Keratinocyte (primary cell): Measurements from ENCODE around the gene ATP6V0D1. TPM values are rescaled to one million over a fixed set of nuclear protein-coding genes. Genes with fewer than 3 reads are reported as not detected.

Experiments
- DNase-seq: peaks from one replicate; pipeline ENCODE4 v3.0.0-alpha.2; 2011; ENCODE audit warnings: low read depth, missing footprints, low spot score
- FAIRE-seq: peaks from 2 replicates; lab custom pipeline; 2011; peaks lifted over from hg19 to GRCh38; lab: Jason Lieb, UNC
- H2AFZ ChIP-seq: 2 replicates; pipeline ENCODE4 v1.6.0; 2012; ENCODE audit warnings: low read length, control low read depth, inconsistent platforms; ENCODE audit not compliant: control insufficient read depth
- H3K27ac ChIP-seq: 2 replicates; pipeline ENCODE4 v1.5.1; 2011; ENCODE audit warnings: low read length; ENCODE audit not compliant: control insufficient read depth, insufficient read depth
- H3K27me3 ChIP-seq: 3 replicates; pipeline ENCODE4 v1.6.0; 2011; ENCODE audit warnings: low read length; ENCODE audit not compliant: control insufficient read depth, insufficient read depth; ENCODE audit errors: extremely low read depth
- H3K36me3 ChIP-seq, 2 experiments: 2 replicates in 1 of 2; 3 replicates in 1 of 2; pipeline ENCODE4 v1.5.1; 2011; ENCODE audit warnings: low read length in 2 of 2, mild to moderate bottlenecking in 1 of 2; ENCODE audit not compliant: control insufficient read depth in 2 of 2, insufficient read depth in 2 of 2; ENCODE audit errors: extremely low read depth in 1 of 2
- H3K4me1 ChIP-seq: 3 replicates; pipeline ENCODE4 v1.5.1; 2011; ENCODE audit warnings: low read length; ENCODE audit not compliant: control insufficient read depth, insufficient read depth; ENCODE audit errors: extremely low read depth
- H3K4me2 ChIP-seq: 3 replicates; pipeline ENCODE4 v1.6.0; 2011; ENCODE audit warnings: low read depth, low read length; ENCODE audit not compliant: control insufficient read depth, insufficient read depth; ENCODE audit errors: extremely low read depth
- H3K4me3 ChIP-seq, 3 experiments: fragments of 200-600 bp in 1 of 3; sonication (generic) in 1 of 3; 2 replicates in 2 of 3; 3 replicates in 1 of 3; pipeline ENCODE4 v1.5.1; 2011 to 2016; ENCODE audit warnings: low read length in 3 of 3, mild to moderate bottlenecking in 3 of 3, control low read depth in 2 of 3, inconsistent platforms in 1 of 3, low read depth in 1 of 3, mixed read lengths in 1 of 3, mixed run types in 1 of 3, moderate library complexity in 1 of 3; ENCODE audit not compliant: control insufficient read depth in 2 of 3, insufficient read depth in 2 of 3; ENCODE audit errors: extremely low read depth in 1 of 3
- H3K79me2 ChIP-seq: 2 replicates; pipeline ENCODE4 v1.6.0; 2012; ENCODE audit warnings: low read length; ENCODE audit not compliant: control insufficient read depth, insufficient read depth
- H3K9ac ChIP-seq: 3 replicates; pipeline ENCODE4 v1.6.0; 2011; ENCODE audit warnings: low read length; ENCODE audit not compliant: control insufficient read depth, insufficient read depth; ENCODE audit errors: extremely low read depth
- H3K9me1 ChIP-seq: 3 replicates; pipeline ENCODE4 v1.6.0; 2011; ENCODE audit warnings: low read length; ENCODE audit not compliant: control insufficient read depth, insufficient read depth; ENCODE audit errors: extremely low read depth
- H3K9me3 ChIP-seq: 2 replicates; pipeline ENCODE4 v1.5.1; 2012; ENCODE audit warnings: low read depth, low read length; ENCODE audit not compliant: control insufficient read depth
- H4K20me1 ChIP-seq: 3 replicates; pipeline ENCODE4 v1.6.0; 2011; ENCODE audit warnings: low read length; ENCODE audit not compliant: control insufficient read depth, insufficient read depth; ENCODE audit errors: extremely low read depth
- EZH2 ChIP-seq: IDR thresholded peaks from one replicate; pipeline ENCODE4 v1.6.1; 2012; ENCODE audit warnings: inconsistent platforms, mild to moderate bottlenecking, low read length, moderate library complexity
- dilution Hi-C: fragments of 300-500 bp; cut with MboI; formaldehyde crosslinking; loops from one replicate; pipeline ENCODE4 v1.7.0; 2020; ENCODE audit warnings: low sequenced_read_pairs; ENCODE audit not compliant: extremely low pct_ligation_motif_present
- polyA plus RNA-seq, 5 experiments: library from polyadenylated mRNA; depleted of rRNA in 3 of 5; stranded (reverse) in 3 of 5; stranded (forward) in 1 of 5; unstranded in 1 of 5; fragments of >200 nt; gene quantifications; 1 replicate in 1 of 5; 2 replicates in 3 of 5; 3 replicates in 1 of 5; pipeline versions ENCODE4 v1.2.1 to v1.2.3, GENCODE V29; 2011 to 2012; ENCODE audit warnings: missing spikeins in 2 of 5, low read depth in 1 of 5, low replicate concordance in 1 of 5
- TF ChIP-seq, protein P1 (sequence below), 3 experiments: IDR thresholded peaks in 1 of 3; conservative IDR thresholded peaks in 1 of 3; optimal IDR thresholded peaks in 1 of 3; 2 replicates in 2 of 3; 3 replicates in 1 of 3; pipeline versions ENCODE3 to v1.5.1; 2011; ENCODE audit warnings: low read length in 3 of 3, mild to moderate bottlenecking in 3 of 3, moderate library complexity in 2 of 3, control low read depth in 1 of 3, inconsistent platforms in 1 of 3; ENCODE audit not compliant: insufficient read depth in 2 of 3; ENCODE audit errors: extremely low read depth in 1 of 3

ATP6V0D1 gene
- polyA plus RNA-seq, 1 donor (not counting 4 experiments of a cell fraction or from before 2014, with no cell fraction given) = 97.1 TPM

DNA sequence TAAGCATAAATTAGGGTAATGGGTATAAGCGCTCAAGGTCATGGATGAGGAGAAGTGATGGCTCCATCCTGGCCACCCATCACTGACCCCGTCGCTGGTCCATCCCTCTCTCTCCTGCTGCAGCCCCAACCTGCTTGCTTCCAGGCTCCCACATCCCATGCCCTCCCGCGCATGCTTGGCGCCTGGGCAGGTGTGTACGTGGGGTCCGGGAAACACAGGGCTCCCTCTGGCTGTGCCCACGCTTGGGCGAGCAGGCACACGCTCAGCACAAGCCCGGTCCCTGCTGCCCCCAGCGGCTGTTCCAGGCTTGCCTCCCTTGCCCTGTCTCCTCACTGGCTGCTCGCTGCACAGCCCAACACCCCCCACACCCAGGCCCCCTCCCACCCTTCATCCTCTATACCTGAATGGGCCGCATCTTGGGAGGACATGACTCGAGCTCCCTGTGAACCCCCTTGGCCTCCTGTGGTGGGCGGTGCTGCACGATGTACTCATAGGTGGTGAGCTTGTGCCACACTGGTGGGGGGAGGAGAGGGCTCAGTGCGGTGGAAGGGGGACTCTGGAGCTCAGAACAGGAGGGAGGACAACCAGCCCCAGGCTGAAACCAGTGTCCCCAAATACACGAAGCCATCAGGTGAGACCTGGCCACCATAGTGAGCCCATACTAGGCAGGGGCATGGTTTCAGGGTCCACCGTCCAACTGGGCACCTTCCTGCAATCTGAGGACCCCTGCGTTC lies 83.0 kb downstream of the ATP6V0D1 start:
- Histone ChIP-seq H3K9me1 (no peaks in the 10 kb centered on the region), H2AFZ (no peak overlapping the region), H3K79me2 (no peaks in the 10 kb centered on the region), H3K9me3 (no peaks in the 10 kb centered on the region), H3K4me3 (no peak overlapping the region), H3K4me1 (peaks cover 27% of the 10 kb centered on the region), H3K27ac (no peak overlapping the region), H3K4me2 (no peak overlapping the region), H4K20me1 (no peaks in the 10 kb centered on the region), H3K36me3 (no peaks in the 10 kb centered on the region), H3K27me3 (peaks cover 10% of the 10 kb centered on the region), H3K9ac (no peak overlapping the region)
- dilution Hi-C loops = no loop called here
- TF ChIP-seq, protein P1, sequence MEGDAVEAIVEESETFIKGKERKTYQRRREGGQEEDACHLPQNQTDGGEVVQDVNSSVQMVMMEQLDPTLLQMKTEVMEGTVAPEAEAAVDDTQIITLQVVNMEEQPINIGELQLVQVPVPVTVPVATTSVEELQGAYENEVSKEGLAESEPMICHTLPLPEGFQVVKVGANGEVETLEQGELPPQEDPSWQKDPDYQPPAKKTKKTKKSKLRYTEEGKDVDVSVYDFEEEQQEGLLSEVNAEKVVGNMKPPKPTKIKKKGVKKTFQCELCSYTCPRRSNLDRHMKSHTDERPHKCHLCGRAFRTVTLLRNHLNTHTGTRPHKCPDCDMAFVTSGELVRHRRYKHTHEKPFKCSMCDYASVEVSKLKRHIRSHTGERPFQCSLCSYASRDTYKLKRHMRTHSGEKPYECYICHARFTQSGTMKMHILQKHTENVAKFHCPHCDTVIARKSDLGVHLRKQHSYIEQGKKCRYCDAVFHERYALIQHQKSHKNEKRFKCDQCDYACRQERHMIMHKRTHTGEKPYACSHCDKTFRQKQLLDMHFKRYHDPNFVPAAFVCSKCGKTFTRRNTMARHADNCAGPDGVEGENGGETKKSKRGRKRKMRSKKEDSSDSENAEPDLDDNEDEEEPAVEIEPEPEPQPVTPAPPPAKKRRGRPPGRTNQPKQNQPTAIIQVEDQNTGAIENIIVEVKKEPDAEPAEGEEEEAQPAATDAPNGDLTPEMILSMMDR (optimal IDR thresholded peaks at IDR 0.05 in 1 of 3, IDR thresholded peaks at IDR 0.05 in 1 of 3, conservative IDR thresholded peaks at IDR 0.05 in 1 of 3; ENCODE audit: extremely low read depth in 1 of 3, insufficient read depth in 2 of 3, low read length in 3 of 3) = peak; percentile 40 to 87 (median 82)
- TF ChIP-seq EZH2 = no peak
- no peak for DNase-seq
- no peak for FAIRE-seq

DNA sequence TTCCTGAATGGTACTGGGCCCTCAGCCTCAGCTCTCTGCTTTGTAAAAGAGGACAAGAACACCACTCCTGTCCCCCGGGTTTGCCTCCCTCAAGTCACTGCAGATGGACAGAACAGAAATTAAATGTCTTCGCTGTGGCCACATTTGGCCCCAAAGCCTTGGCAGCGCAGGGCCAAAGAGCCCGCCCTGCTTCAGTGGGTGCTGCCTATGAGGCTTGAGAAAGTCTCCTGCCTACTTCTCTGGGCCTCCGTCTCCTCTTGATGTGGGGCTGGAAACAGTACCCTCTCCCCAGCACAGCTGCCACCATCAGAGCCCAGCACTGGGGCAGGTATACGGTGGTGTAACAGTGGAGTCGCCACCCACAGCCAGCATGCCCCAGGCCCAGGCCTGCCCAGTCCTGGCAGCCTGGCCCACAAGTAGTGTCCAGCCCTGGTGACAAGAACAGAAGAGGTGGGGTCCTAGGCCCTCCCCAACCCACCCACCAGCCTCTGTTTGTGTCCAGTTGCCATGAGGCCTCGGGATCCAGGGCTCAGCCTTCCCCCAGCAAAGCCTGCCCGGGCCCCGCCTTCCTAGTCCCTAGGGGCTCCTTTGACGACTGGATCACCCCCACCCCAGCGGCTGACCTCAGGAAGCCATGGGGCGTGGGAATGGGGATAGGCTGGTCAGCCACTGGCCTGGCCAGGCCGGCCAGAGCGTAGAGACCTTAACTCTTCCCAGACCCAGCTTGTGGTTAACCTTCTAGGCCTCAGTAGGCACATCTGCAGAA lies 83.7 kb downstream of the ATP6V0D1 start:
- Histone ChIP-seq H3K4me3 (no peak overlapping the region), H3K36me3 (no peaks in the 10 kb centered on the region), H3K27ac (peak overlapping the region; percentile 40), H3K4me2 (peak overlapping the region; percentile 20), H3K9ac (peak overlapping the region; percentile 33), H3K79me2 (no peaks in the 10 kb centered on the region), H4K20me1 (no peaks in the 10 kb centered on the region), H3K27me3 (peaks cover 18% of the 10 kb centered on the region), H2AFZ (no peak overlapping the region), H3K9me3 (no peaks in the 10 kb centered on the region), H3K4me1 (peaks cover 27% of the 10 kb centered on the region), H3K9me1 (no peaks in the 10 kb centered on the region)
- no peak for TF ChIP-seq EZH2
- TF ChIP-seq, protein P1 (optimal IDR thresholded peaks at IDR 0.05 in 1 of 3, IDR thresholded peaks at IDR 0.05 in 1 of 3, conservative IDR thresholded peaks at IDR 0.05 in 1 of 3; ENCODE audit: extremely low read depth in 1 of 3, insufficient read depth in 2 of 3, low read length in 3 of 3) = no peak
- DNase-seq = no peak
- dilution Hi-C loops = no loop called here
- FAIRE-seq = no peak
